GM21390 (cell line): ENCODE data around the gene GRM4.
"Not testable (repeated sequence)": the region's sequence is repeated elsewhere in the genome, so short reads cannot be mapped to it uniquely, and the experiment has no call there.

Source experiments
- ATAC-seq: cut with Tn5 transposase; IDR thresholded peaks from one replicate; pipeline ENCODE4 v1.9.1; 2021; ENCODE audit not compliant: unreplicated experiment

Gene GRM4

DNA sequence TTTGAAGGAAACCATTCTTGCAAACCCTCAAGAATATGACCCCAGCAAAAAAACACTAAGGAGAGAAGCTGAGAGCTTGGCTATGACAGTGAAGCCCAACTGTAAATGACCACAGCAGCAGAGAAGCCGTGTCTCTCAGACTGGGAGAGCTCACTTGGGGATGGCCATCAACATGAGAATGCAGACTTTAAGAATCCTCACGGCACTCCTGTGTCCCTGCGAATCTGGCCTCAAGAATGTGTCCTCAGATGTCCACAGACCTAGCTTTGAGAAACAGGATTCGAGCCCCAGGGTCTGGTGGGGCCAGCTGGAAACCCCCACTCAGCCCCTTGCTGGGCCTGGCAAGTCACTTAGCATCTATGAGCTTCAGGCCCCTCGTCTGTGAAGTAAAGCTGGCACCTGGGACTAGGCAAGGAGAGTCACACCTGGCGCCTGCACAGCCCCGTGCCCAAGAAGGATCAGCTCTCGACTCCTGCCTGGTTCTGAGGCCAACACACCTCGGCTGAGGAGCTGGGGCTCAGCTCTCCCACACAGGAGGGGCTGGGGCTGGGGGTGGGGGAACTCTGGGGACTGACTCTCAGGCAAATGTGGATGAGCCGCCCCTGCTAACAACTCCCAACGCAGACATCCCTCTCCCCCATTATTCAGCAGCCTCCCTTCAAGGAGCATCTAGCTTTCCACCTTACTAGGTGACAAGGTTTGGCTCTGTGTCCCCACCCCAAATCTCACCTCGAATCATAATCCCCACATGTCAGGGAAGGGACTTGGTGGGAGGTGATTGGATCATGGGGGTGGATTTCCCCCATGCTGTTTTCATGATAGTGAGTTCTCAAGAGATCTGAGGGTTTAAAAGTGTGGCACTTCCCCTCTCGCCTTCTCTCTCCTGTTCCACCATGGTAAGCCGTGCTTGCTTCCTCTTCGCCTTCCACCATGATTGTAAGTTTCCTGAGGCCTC is 97.7 kb downstream of the GRM4 start:
- ATAC-seq: no peak

DNA sequence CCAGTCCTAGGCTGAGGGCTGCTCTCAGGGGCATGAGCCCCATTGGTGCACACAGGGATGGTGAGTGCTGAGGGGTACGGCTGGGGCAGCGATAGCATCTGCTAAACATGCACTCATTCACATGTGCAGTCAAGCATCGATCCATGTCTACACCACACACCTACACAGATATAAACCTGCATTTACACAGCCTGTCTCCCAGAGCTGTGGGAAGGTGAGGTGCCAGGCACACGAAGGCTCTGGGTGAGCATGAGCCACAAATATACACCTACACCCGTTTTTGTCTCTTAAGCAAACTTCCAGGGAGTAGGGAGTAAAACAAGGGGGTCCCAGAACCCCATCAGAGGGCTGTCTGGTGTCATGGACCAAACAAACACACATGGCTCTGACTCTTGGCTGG is 99.3 kb downstream of the GRM4 start:
- ATAC-seq: no peak

- ATAC-seq: no peak
These were observed 100.1 kb downstream of the GRM4 start for GRCh38 chr6:34045771-34046170.

DNA sequence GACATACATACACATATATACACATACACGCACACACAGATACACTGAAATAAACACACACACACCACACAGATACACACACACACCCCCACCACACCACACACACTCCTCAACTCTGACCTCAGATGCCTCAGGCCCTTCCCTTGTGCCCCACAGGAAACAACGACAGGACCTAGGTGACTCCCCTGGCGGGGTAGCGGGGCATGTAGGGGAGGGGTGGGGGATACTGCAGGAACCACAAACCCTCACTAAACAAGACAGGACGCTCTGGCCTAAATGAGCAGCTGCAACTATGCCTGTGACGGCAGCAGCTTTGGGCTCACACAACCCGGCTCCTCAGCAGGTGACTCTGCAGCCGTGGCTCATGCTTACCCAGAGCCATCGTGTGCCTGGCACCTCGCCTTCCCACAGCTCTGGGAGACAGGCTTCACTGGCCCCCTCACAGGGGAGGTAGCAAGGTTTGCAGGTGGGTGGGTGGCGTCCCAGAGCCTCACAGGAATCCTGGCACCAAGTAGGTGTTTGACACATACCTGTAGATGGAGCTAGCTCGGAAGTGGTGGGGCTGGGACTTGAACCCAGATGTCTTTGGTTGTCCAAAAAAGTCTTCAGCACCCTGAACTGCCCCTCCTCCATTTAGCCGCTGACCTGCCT is 100.8 kb downstream of the GRM4 start:
- no peak for ATAC-seq

- no peak for ATAC-seq
These were observed 102.5 kb downstream of the GRM4 start for GRCh38 chr6:34043359-34043758.

- ATAC-seq: not testable (repeated sequence)
These were observed 103.9 kb downstream of the GRM4 start for GRCh38 chr6:34041998-34042397.

GRCh38 chr6:34041385-34041784 is 104.5 kb downstream of the GRM4 start:
- ATAC-seq: no peak

- no peak for ATAC-seq
These were observed 105.9 kb downstream of the GRM4 start for GRCh38 chr6:34039943-34040342.

GRCh38 chr6:34037151-34037550 is 108.7 kb downstream of the GRM4 start:
- ATAC-seq: no peak

DNA sequence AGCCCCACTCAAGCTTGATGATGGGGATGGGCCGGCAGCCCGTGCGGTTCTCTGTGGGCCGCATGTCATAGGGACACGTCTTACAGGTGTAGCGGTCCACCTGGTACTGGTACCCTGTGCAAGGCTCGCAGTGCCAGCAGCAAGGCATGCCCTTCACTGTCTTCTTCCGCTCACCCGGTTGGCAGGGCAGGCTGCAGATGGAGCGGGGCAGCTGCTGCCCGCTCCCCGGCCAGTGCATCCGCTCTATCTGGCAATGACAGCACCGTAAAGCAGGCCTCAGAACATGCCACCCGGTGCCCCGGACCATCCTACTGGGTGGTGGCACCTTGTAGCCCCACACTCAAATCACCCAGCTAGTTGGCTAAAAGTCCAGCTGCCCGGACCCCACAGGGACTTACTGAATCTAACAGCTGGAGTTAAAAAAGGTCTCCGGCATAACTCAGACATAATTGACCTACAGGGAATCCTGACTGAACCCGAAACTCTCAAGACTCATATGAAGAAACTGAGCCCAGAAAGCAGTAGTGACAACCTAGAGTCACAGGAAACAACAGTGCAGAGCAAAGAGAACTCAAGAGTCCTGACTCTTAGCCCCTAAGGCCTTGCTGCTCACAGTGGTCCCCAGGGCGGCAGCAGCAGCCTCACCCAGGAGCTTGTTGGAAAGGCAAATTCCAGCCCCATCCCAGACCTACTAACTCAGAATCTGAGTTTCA is 109.4 kb downstream of the GRM4 start:
- no peak for ATAC-seq

DNA sequence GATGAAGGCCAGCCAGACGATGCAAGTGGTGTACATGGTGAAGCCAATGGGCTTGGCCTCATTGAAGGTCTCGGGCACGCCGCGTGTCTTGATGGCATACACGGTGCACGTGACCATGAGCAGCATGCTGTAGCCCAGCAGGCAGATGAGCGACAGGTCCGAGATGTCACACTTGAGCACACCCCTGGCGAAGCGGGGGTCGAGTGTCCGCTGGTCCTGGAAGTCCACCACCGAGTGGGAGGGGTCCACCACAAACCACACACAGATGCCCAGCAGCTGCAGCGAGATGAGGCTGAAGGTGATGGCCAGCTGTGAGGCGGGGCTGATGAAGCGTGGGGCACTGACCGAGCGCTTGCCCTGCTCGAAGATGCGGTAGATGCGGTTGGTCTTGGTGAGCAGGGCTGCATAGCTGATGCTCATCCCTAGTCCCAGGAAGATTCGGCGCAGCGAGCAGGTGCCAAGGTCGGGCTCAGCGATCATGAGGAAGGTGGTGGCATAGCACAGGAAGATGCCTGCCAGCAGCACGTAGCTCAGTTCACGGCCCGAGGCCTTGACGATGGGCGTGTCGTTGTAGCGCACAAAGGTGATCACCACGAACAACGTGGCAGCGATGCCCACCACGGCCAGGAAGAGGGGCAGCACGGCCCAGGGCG is 110.1 kb downstream of the GRM4 start:
- ATAC-seq: no peak

DNA sequence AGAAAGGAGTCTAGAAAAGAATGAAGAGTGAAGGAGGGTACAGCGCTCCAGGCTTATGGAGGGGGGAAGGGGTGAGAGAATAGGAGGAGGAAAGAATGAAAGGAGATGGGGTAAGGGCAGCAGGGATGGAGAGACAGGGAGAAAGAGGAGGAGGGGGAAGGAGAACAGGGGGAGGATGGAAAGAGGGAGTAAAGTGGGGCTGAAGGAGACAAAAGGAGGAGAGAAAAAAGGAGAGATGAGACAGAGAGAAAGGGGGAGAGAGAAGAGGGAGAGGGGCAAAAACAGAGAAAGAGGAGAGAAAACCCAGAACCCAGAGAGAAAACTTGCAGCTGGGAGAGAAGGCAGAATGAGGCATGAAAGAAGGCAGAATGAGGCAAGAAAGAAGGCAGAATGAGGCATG is 110.7 kb downstream of the GRM4 start:
- no peak for ATAC-seq

DNA sequence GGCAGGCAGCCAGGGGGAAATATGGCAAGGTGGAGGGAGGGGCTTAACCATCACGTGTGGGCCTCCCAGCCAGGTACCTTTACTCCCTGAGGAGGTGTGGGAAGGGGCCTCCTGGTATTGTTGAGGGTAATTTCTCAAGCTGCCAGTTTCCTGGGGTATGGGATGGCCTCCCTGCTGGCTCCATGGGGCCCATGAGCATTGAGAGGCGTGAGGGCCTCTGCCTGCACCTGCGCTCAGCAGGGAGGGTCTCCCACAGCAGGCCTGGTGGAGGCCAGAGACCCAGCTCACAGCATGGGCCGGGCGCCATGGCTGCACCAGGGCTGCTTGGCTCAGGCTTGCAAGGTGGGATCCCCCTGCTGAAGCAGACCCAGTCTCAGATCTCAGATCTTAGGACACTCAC is 113.0 kb downstream of the GRM4 start:
- ATAC-seq: no peak

DNA sequence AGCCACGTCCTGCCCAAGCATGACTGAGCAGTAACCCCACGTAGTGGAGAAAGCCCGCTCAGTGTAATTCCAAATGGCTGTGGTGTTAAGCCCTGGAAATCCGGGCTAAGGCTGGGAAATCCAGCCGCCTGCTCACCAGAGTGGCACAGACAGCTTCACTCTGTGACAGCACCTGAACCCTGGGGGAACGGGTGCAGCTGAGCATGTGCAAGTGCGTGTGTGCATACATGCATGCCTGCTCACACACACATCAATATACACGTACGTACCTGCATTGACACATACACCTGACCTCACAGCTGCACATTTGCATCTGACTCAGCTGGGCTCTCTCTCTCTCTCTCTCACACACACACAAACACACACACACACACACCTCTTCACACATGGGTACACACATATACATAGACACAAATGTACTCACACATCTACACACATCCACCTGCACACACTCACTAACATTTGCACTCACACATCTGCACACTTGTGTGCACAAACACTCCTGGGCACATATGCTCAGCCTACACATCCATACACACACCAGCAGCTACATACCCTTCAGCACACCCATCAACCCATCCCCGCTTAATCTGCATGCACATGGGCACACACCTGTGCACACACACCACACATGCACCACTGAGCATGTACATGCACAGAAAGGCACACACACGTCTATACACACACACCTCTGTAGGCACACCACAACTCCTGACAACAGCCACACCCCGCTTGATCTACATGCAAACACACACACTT is 114.1 kb downstream of the GRM4 start:
- ATAC-seq: no peak

- no peak for ATAC-seq
These were observed 114.9 kb downstream of the GRM4 start for GRCh38 chr6:34030831-34031624.

GRCh38 chr6:34029489-34030280 is 116.2 kb downstream of the GRM4 start:
- no peak for ATAC-seq

- no peak for ATAC-seq
These were observed 117.1 kb downstream of the GRM4 start for GRCh38 chr6:34028691-34029360.

DNA sequence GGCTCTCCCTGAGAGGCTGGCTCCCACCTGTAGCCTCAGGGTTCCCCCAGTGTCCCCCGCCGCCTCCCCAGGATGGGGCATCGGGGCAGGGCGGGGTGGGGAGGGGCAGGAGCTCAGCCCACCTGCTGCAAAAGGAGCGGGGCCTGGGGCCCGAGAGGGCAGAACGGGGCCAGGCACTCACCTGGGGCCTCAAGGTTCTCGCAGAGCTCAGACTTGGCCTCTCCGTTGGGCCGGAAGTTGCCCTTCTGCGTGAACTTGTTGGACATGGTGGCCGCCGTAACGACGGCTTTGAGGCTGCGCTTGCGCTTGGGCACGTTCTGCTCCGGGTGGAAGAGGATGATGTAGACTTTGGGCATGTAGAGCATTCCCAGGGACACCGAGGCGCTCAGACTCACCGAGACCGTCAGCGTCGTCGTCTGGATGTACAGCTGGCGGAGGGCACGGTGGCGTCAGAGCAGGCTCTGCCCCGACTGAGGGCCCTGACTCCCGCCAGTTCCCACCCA is 117.9 kb downstream of the GRM4 start:
- no peak for ATAC-seq
